ENCODE data around the gene UBAP1L.

DNA sequence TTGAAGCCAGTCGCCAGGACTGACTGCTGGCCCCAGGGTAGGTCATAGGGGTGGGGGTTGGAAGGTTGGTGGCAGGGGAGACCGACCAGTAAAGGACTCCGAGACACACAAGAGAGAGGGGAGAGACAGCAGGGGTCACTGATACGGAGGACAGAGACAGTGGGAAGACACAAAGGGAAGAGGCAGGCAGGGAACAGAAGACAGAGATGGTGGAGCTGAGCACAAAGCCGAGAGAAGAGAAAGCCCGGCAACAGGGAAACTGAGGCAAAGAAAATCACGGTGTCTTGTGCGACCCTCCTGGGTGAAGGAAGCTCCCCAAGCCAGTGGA, 47.7 kb downstream of the UBAP1L start:
- TF ChIP-seq CTCF (IDR thresholded peaks at IDR 0.05; ENCODE audit: poor library complexity) (no peak), EZH2phosphoT487 (IDR thresholded peaks at IDR 0.05; ENCODE audit: low read depth, severe bottlenecking, unreplicated experiment) (no peak), EZH2 (IDR thresholded peaks at IDR 0.05; ENCODE audit: borderline replicate concordance) (no peak)

All from hepatocyte (in vitro differentiated cells).